Endodermal cell (in vitro differentiated cells): ENCODE measurements around the gene SLAMF7. TPM values are rescaled to one million over a fixed set of nuclear protein-coding genes. Genes with fewer than 3 reads are reported as not detected.

Experiments used
- DNase-seq: peaks from one replicate; pipeline ENCODE4 v3.0.0-alpha.2; 2017
- H3K27ac ChIP-seq: 2 replicates; pipeline ENCODE4 v1.5.1; 2013; ENCODE audit warnings: mild to moderate bottlenecking, low read depth, low read length, moderate library complexity
- H3K27me3 ChIP-seq: 2 replicates; pipeline ENCODE4 v1.6.1; 2013; ENCODE audit warnings: mild to moderate bottlenecking, low read length, moderate library complexity; ENCODE audit not compliant: insufficient read depth, control insufficient read depth, poor library complexity, severe bottlenecking
- H3K36me3 ChIP-seq: 2 replicates; pipeline ENCODE4 v1.7.0; 2013; ENCODE audit warnings: mild to moderate bottlenecking, low read length, moderate library complexity; ENCODE audit not compliant: control insufficient read depth, insufficient read depth
- H3K4me1 ChIP-seq: one replicate; pipeline ENCODE4 v1.7.0; 2013; ENCODE audit warnings: low read length; ENCODE audit not compliant: control insufficient read depth, insufficient read depth
- H3K4me3 ChIP-seq: 2 replicates; pipeline ENCODE4 v1.5.1; 2013; ENCODE audit warnings: mild to moderate bottlenecking, low read length, moderate library complexity
- H3K9ac ChIP-seq: 2 replicates; pipeline ENCODE4 v1.6.1; 2013; ENCODE audit warnings: mild to moderate bottlenecking, low read length, moderate library complexity; ENCODE audit not compliant: poor library complexity, severe bottlenecking; ENCODE audit errors: extremely low read depth
- H3K9me3 ChIP-seq: 2 replicates; pipeline ENCODE4 v1.6.1; 2013; ENCODE audit warnings: mild to moderate bottlenecking, low read length, moderate library complexity; ENCODE audit not compliant: control insufficient read depth
- H3K27ac Mint-ChIP-seq: 2 replicates; pipeline ENCODE4 v1.8.0; 2020; ENCODE audit warnings: mixed read lengths
- H3K27me3 Mint-ChIP-seq: 2 replicates; pipeline ENCODE4 v1.8.0; 2021; ENCODE audit warnings: mild to moderate bottlenecking, mixed read lengths; ENCODE audit not compliant: insufficient read depth
- H3K36me3 Mint-ChIP-seq: 2 replicates; pipeline ENCODE4 v1.8.0; 2020; ENCODE audit warnings: low read depth, mixed read lengths
- H3K4me1 Mint-ChIP-seq: 2 replicates; pipeline ENCODE4 v1.8.0; 2020; ENCODE audit warnings: mixed read lengths
- H3K4me3 Mint-ChIP-seq: 2 replicates; pipeline ENCODE4 v1.8.0; 2020; ENCODE audit warnings: mild to moderate bottlenecking, moderate library complexity, mixed read lengths
- H3K9me3 Mint-ChIP-seq: 2 replicates; pipeline ENCODE4 v1.8.0; 2020; ENCODE audit warnings: mild to moderate bottlenecking, mixed read lengths
- CTCF ChIP-seq: fragments of 200-600 bp; sonication (generic); conservative IDR thresholded peaks from 2 replicates; pipeline ENCODE4 v1.5.0; 2021; ENCODE audit warnings: antibody characterized with exemption, mild to moderate bottlenecking
- WGBS, 2 experiments: methylation state at CpG; one replicate each; pipeline versions ENCODE4 v1.1.5 to v1.1.7; 2013; ENCODE audit warnings: missing lambda C conversion rate in 2 of 2, mixed read lengths in 1 of 2; ENCODE audit not compliant: insufficient coverage in 1 of 2, insufficient read length in 1 of 2; 5-methylcytosine and 5-hydroxymethylcytosine counted together
- total RNA-seq, 2 donors: library from RNA; stranded (reverse); fragmentation: NEBNext Ultra II Directional in 1 of 2; extraction: Animal tissue kit (Norgen Biotek cat#: 25700) in 1 of 2; gene quantifications; 2 replicates in 1 of 2; 3 replicates in 1 of 2; pipeline ENCODE4 v1.2.1, GENCODE V29; 2021

The SLAMF7 gene
- total RNA-seq, 2 donors from 2014 or later: not detected

GRCh38 chr1:160755911-160756848 lies 17.1 kb downstream of the SLAMF7 start:
- Mint-ChIP-seq H3K27ac (no peak overlapping the region), H3K9me3 (no peaks in the 10 kb centered on the region), H3K36me3 (no peaks in the 10 kb centered on the region), H3K27me3 (peaks cover 6% of the 10 kb centered on the region), H3K4me3 (no peak overlapping the region), H3K4me1 (no peaks in the 10 kb centered on the region)
- 83 to 88% methylated on average over 1 to 5 of the region's 5 CpGs for WGBS, 2 experiments
- Histone ChIP-seq H3K9ac (no peak overlapping the region), H3K4me1 (no peaks in the 10 kb centered on the region), H3K27me3 (peaks cover 3% of the 10 kb centered on the region), H3K4me3 (no peak overlapping the region), H3K36me3 (no peaks in the 10 kb centered on the region), H3K27ac (no peak overlapping the region), H3K9me3 (no peaks in the 10 kb centered on the region)
- TF ChIP-seq CTCF: no peak
- no peak for DNase-seq

GRCh38 chr1:160756849-160757201 lies 17.8 kb downstream of the SLAMF7 start:
- H3K4me1 Mint-ChIP-seq: no peaks in the 10 kb centered on the region
- H3K9me3 ChIP-seq: no peaks in the 10 kb centered on the region
- no peaks in the 10 kb centered on the region for H3K9me3 Mint-ChIP-seq
- no peaks in the 10 kb centered on the region for H3K4me1 ChIP-seq
- H3K27ac Mint-ChIP-seq: no peak overlapping the region
- H3K4me3 ChIP-seq: no peak overlapping the region
- no peaks in the 10 kb centered on the region for H3K36me3 Mint-ChIP-seq
- no peak for DNase-seq
- H3K36me3 ChIP-seq: no peaks in the 10 kb centered on the region
- no peaks in the 10 kb centered on the region for H3K27me3 ChIP-seq
- 86 to 92% methylated on average over 2 of the region's 2 CpGs for WGBS, 2 experiments
- TF ChIP-seq CTCF: no peak
- H3K9ac ChIP-seq: no peak overlapping the region
- no peak overlapping the region for H3K4me3 Mint-ChIP-seq
- H3K27ac ChIP-seq: no peak overlapping the region
- H3K27me3 Mint-ChIP-seq: peaks cover 2% of the 10 kb centered on the region

GRCh38 chr1:160758521-160758920 lies 19.5 kb downstream of the SLAMF7 start:
- H3K9me3 Mint-ChIP-seq: no peaks in the 10 kb centered on the region
- H3K27me3 Mint-ChIP-seq: no peaks in the 10 kb centered on the region
- DNase-seq: no peak
- no peak overlapping the region for H3K4me3 Mint-ChIP-seq
- Histone ChIP-seq H3K9ac (no peak overlapping the region), H3K27me3 (no peaks in the 10 kb centered on the region), H3K36me3 (no peaks in the 10 kb centered on the region), H3K9me3 (no peaks in the 10 kb centered on the region), H3K27ac (no peak overlapping the region), H3K4me3 (no peak overlapping the region), H3K4me1 (no peaks in the 10 kb centered on the region)
- H3K27ac Mint-ChIP-seq: no peak overlapping the region
- no peaks in the 10 kb centered on the region for H3K4me1 Mint-ChIP-seq
- WGBS, 2 experiments: 88 to 96% methylated on average over 1 to 2 of the region's 2 CpGs
- H3K36me3 Mint-ChIP-seq: no peaks in the 10 kb centered on the region
- no peak for TF ChIP-seq CTCF
